Muscle layer of colon (tissue), 2 donors: ENCODE measurements around the gene LCA5.
"Not testable (repeated sequence)": the region's sequence is repeated elsewhere in the genome, so short reads cannot be mapped to it uniquely, and the experiment has no call there.

Source experiments
- H3K27ac ChIP-seq: one replicate; pipeline ENCODE4 v1.7.0; 2013; ENCODE audit warnings: low read depth, mild to moderate bottlenecking, low read length, moderate library complexity
- H3K27me3 ChIP-seq, 2 donors: one replicate each; pipeline ENCODE4 v1.7.0; 2013; ENCODE audit warnings: low read length in 2 of 2, mild to moderate bottlenecking in 2 of 2; ENCODE audit not compliant: insufficient read depth in 2 of 2, control insufficient read depth in 1 of 2
- H3K36me3 ChIP-seq: one replicate; pipeline ENCODE4 v1.7.0; 2013; ENCODE audit warnings: mild to moderate bottlenecking, low read length; ENCODE audit not compliant: insufficient read depth
- H3K4me1 ChIP-seq: one replicate; pipeline ENCODE4 v1.7.0; 2013; ENCODE audit warnings: mild to moderate bottlenecking, low read length; ENCODE audit not compliant: insufficient read depth
- H3K4me3 ChIP-seq, 2 donors: one replicate each; pipeline ENCODE4 v1.7.0; 2013; ENCODE audit warnings: low read length in 2 of 2, low read depth in 1 of 2, mild to moderate bottlenecking in 1 of 2, moderate library complexity in 1 of 2
- H3K9ac ChIP-seq: one replicate; pipeline ENCODE4 v1.7.0; 2013; ENCODE audit warnings: low read length
- H3K9me3 ChIP-seq: one replicate; pipeline ENCODE4 v1.7.0; 2013; ENCODE audit warnings: mild to moderate bottlenecking, low read length
- donor health status: abdominal sarcoma.
- donor health status: Adenocarcinoma of cecum.

Gene LCA5

GRCh38 chr6:79536954-79537747 is at the start of gene LCA5:
TSS of gene LCA5 (minus strand) at chr6:79537430. CDS start at chr6:79518894, 18,536 bp downstream.
- H3K27ac ChIP-seq = peak within 1 kb of the TSS; percentile 67
- H3K9me3 ChIP-seq = no peaks in the 10 kb centered on the region
- H3K4me3 ChIP-seq = peak within 1 kb of the TSS; percentile 72 to 94
- H3K36me3 ChIP-seq = no peaks in the 10 kb centered on the region
- H3K4me1 ChIP-seq = peaks cover 8% of the 10 kb centered on the region
- H3K9ac ChIP-seq = peak within 1 kb of the TSS; percentile 91
- H3K27me3 ChIP-seq = no peaks in the 10 kb centered on the region

DNA sequence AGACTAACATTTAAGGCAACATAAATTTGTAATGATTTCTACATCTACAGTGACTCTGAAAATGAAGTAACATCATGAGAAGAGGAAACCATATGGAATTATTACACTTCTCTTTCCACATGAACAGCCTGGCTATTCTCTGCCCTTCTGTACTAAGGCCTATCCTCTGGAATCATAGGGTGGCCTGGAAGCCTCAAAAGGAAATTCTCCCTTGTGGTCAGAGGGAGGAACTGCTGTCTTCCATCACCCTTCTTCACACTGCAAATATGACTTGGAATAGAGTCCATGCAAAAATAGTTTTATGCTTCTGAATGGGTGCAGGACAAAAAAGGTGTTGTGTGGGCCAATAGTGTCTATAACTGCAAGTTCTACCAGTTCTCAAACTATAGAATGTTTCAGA is 49.3 kb upstream of the LCA5 start:
- Histone ChIP-seq H3K9me3 (no peaks in the 10 kb centered on the region), H3K36me3 (no peaks in the 10 kb centered on the region), H3K27me3 (no peaks in the 10 kb centered on the region), H3K4me3 (no peak overlapping the region), H3K4me1 (no peaks in the 10 kb centered on the region), H3K9ac (no peak overlapping the region), H3K27ac (no peak overlapping the region)

GRCh38 chr6:79584332-79584731 is 47.1 kb upstream of the LCA5 start:
- H3K9me3 ChIP-seq = no peaks in the 10 kb centered on the region
- no peaks in the 10 kb centered on the region for H3K4me1 ChIP-seq

GRCh38 chr6:79577926-79578325 is 40.7 kb upstream of the LCA5 start:
- not testable (repeated sequence) for H3K4me1 ChIP-seq, H3K9me3 ChIP-seq, H3K27me3 ChIP-seq, H3K36me3 ChIP-seq, H3K27ac ChIP-seq, H3K9ac ChIP-seq, H3K4me3 ChIP-seq

More at GRCh38 chr6:79584332-79584731, 47.1 kb upstream of the LCA5 start:
- no peak overlapping the region for H3K27ac ChIP-seq
- H3K4me3 ChIP-seq = no peak overlapping the region
- H3K27me3 ChIP-seq = no peaks in the 10 kb centered on the region
- no peaks in the 10 kb centered on the region for H3K36me3 ChIP-seq
- H3K9ac ChIP-seq = no peak overlapping the region

- Histone ChIP-seq H3K27me3 (no peaks in the 10 kb centered on the region), H3K9me3 (no peaks in the 10 kb centered on the region), H3K27ac (no peak overlapping the region), H3K4me3 (no peak overlapping the region), H3K9ac (no peak overlapping the region), H3K4me1 (no peaks in the 10 kb centered on the region), H3K36me3 (no peaks in the 10 kb centered on the region)
Measured at GRCh38 chr6:79574630-79575225, 37.5 kb upstream of the LCA5 start.

DNA sequence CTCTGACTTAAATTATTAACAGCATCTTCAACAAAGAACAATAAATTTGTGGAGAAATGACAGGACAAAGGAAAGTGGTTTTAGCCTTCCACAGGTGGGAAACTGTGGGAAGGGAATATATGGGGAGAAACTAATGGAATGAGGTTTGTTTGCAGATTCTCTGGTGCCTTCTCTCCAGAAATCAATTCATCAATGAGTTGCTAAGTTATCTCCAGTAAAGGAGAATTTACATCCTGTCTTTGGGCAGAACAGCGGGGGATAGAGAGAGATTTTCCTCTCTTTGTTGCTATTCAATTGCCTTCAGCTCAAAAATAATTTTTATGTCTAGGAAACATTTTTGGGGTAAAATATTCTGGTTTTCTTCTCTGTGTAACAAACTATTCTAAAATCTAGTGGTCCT is 36.9 kb upstream of the LCA5 start:
- Histone ChIP-seq H3K4me3 (no peak overlapping the region), H3K36me3 (no peaks in the 10 kb centered on the region), H3K9ac (no peak overlapping the region), H3K27ac (no peak overlapping the region), H3K4me1 (no peaks in the 10 kb centered on the region), H3K27me3 (no peaks in the 10 kb centered on the region), H3K9me3 (no peaks in the 10 kb centered on the region)

DNA sequence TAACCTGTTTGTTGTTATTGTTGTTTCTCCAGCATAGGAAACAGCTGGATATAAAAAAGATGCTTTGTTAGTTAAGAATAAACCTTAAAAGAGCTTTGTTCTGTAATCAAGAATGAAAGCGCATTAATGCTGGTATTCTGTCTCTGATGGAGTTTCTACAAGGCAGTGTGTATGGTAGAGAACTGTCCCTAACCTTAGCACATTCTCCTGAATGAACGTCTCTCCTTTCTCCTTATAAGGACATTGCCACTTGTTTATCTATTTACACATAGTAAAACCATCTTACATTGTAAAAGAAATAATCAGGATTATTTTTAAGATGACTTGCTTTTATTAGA is 33.8 kb upstream of the LCA5 start:
- H3K36me3 ChIP-seq = no peaks in the 10 kb centered on the region
- H3K4me3 ChIP-seq = peak overlapping the region; percentile 21 to 45
- H3K9me3 ChIP-seq = no peaks in the 10 kb centered on the region
- H3K27ac ChIP-seq = no peak overlapping the region
- H3K27me3 ChIP-seq = no peaks in the 10 kb centered on the region
- H3K9ac ChIP-seq = no peak overlapping the region
- no peaks in the 10 kb centered on the region for H3K4me1 ChIP-seq

DNA sequence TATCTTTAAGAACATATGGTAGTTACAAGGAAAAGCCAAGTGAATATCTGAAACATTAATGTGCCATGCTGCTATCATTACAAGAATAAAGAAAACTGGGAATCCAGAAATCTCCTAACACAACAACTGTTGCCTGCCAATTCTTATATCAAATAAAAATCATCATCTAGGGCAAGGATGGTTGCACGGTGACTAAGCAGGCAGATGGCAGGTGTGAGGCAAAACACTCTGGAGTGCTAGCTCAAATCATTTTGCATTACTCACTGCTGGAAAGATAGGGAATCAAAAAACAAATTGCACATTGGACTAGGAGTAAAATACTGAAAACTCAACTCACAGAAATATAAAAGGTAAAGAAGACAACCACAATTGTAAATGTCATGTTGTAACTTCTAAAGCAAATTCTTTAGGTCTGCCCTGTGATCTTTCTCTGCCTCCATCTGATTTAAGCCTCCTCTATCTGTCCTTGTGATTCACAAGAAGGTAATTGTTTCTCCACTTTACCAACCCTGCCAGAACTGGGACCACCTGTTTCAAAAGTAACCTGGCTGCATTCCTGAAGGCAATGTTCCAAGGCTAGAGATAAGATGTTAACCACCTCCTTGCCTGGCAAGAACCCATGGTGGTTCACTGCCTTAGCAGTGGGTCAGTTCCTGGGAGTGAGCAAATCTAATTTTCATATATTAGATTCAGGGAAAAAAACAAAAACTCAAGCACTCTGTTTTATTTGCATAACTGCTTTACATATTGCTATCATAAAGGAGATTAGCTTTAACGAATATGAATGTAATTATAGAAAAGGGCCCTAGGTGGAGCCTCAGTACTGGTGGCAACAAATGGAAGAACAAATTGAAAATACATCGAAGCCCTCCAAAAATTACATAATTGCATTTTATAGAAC is 33.1 kb upstream of the LCA5 start:
- H3K9ac ChIP-seq = peak overlapping the region; percentile 9
- peak overlapping the region; percentile 21 to 45 for H3K4me3 ChIP-seq
- no peaks in the 10 kb centered on the region for H3K36me3 ChIP-seq
- H3K9me3 ChIP-seq = no peaks in the 10 kb centered on the region
- no peaks in the 10 kb centered on the region for H3K27me3 ChIP-seq
- H3K4me1 ChIP-seq = no peaks in the 10 kb centered on the region
- H3K27ac ChIP-seq = no peak overlapping the region

DNA sequence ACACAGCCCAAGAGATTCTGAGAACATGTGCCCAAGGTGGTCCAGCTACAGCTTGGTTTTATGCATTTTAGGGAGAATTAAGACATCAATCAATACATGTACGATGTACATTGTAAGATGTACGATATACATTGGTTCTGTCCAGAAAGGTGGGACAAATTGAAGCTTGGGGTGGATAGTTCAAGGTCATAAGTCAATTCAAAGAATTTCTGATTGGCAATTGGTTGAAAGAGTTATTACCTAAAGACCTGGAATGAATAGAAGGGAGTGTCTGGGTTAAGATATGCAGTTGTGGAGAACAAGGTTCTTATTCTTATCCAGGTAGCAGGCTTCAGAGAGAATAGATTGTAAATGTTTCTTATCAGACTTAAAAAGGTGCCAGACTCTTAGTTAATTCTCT is 31.8 kb upstream of the LCA5 start:
- H3K9me3 ChIP-seq = no peaks in the 10 kb centered on the region
- H3K4me1 ChIP-seq = no peaks in the 10 kb centered on the region
- H3K27me3 ChIP-seq = no peaks in the 10 kb centered on the region
- no peak overlapping the region for H3K9ac ChIP-seq
- no peak overlapping the region for H3K27ac ChIP-seq
- H3K4me3 ChIP-seq = no peak overlapping the region
- H3K36me3 ChIP-seq = no peaks in the 10 kb centered on the region

DNA sequence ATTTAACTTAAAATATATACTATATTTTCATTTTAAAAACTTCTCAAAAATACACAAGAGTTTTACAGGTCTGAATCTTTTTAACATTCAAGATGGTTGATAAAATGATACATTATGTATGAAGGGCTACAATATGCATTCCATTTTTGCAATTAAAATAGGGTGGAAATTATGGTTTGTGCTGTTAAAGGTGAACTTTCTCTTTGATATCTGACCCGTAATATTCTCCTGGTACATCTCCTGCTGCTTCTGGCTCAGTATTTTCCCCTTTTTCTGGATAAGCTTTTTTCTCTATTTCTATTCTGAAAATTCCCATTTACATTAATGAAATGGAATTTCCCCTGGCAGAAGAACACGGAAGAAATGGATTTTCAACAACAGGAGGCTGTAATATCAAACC is 27.4 kb upstream of the LCA5 start:
- Histone ChIP-seq H3K9me3 (no peaks in the 10 kb centered on the region), H3K9ac (no peak overlapping the region), H3K4me3 (no peak overlapping the region), H3K27me3 (no peaks in the 10 kb centered on the region), H3K36me3 (no peaks in the 10 kb centered on the region), H3K4me1 (no peaks in the 10 kb centered on the region), H3K27ac (no peak overlapping the region)

GRCh38 chr6:79559706-79560105 is 22.5 kb upstream of the LCA5 start:
- H3K36me3 ChIP-seq = no peaks in the 10 kb centered on the region
- H3K4me3 ChIP-seq = no peak overlapping the region
- no peak overlapping the region for H3K9ac ChIP-seq
- H3K4me1 ChIP-seq = no peaks in the 10 kb centered on the region
- H3K27me3 ChIP-seq = no peaks in the 10 kb centered on the region
- no peaks in the 10 kb centered on the region for H3K9me3 ChIP-seq
- H3K27ac ChIP-seq = no peak overlapping the region
